Testis (tissue), 2 donors: ENCODE measurements around the gene TMEM141.

Source experiments
- CTCF ChIP-seq, 3 experiments: fragments of 450-650 bp in 2 of 3; fragments of 200-600 bp in 1 of 3; sonication (generic) in 1 of 3; IDR thresholded peaks; one replicate each; pipeline ENCODE4 v1.5.1; 2016 to 2019; ENCODE audit warnings: antibody characterized with exemption in 3 of 3, mild to moderate bottlenecking in 2 of 3, moderate library complexity in 1 of 3
- POLR2A ChIP-seq: fragments of 450-650 bp; IDR thresholded peaks from one replicate; pipeline ENCODE4 v1.6.1; 2017; ENCODE audit warnings: antibody characterized with exemption, mild to moderate bottlenecking, moderate library complexity

- no peak for TF ChIP-seq POLR2A
- TF ChIP-seq CTCF (IDR thresholded peaks at IDR 0.05), result no peak
These were observed 33.5 kb downstream of the TMEM141 start for GRCh38 chr9:136824496-136825225.
